ENCODE data around the gene CMTM8.

CMTM8 gene

GRCh38 chr3:32293903-32294302 lies 55.4 kb downstream of the CMTM8 start:
- no peak for TF ChIP-seq CTCF (IDR thresholded peaks at IDR 0.05; ENCODE audit: insufficient read depth, low read depth, low read length, missing control alignments)
- no peak overlapping the region for H3K4me3 ChIP-seq (ENCODE audit: low read depth, low read length)
- no peak for DNase-seq (ENCODE audit: low read depth)

GRCh38 chr3:32296251-32297204 lies 58.0 kb downstream of the CMTM8 start:
- TF ChIP-seq CTCF (IDR thresholded peaks at IDR 0.05; ENCODE audit: insufficient read depth, low read depth, low read length, missing control alignments) = peak; percentile 87
- DNase-seq (ENCODE audit: low read depth) = peak; percentile 63
- no peak overlapping the region for H3K4me3 ChIP-seq (ENCODE audit: low read depth, low read length)

- no peak for TF ChIP-seq CTCF (IDR thresholded peaks at IDR 0.05; ENCODE audit: insufficient read depth, low read depth, low read length, missing control alignments)
- H3K4me3 ChIP-seq (ENCODE audit: low read depth, low read length) = no peak overlapping the region
- no peak for DNase-seq (ENCODE audit: low read depth)
Observed at GRCh38 chr3:32297366-32297765, 58.9 kb downstream of the CMTM8 start.

- no peak for TF ChIP-seq CTCF (IDR thresholded peaks at IDR 0.05; ENCODE audit: insufficient read depth, low read depth, low read length, missing control alignments)
- no peak for DNase-seq (ENCODE audit: low read depth)
- no peak overlapping the region for H3K4me3 ChIP-seq (ENCODE audit: low read depth, low read length)
Observed at GRCh38 chr3:32301426-32301825, 62.9 kb downstream of the CMTM8 start.

GRCh38 chr3:32302601-32303398 lies 64.3 kb downstream of the CMTM8 start:
- H3K4me3 ChIP-seq (ENCODE audit: low read depth, low read length) = no peak overlapping the region
- no peak for TF ChIP-seq CTCF (IDR thresholded peaks at IDR 0.05; ENCODE audit: insufficient read depth, low read depth, low read length, missing control alignments)
- DNase-seq (ENCODE audit: low read depth) = no peak

- TF ChIP-seq CTCF (IDR thresholded peaks at IDR 0.05; ENCODE audit: insufficient read depth, low read depth, low read length, missing control alignments) = no peak
- no peak for DNase-seq (ENCODE audit: low read depth)
- no peak overlapping the region for H3K4me3 ChIP-seq (ENCODE audit: low read depth, low read length)
Observed at GRCh38 chr3:32303399-32303747, 64.9 kb downstream of the CMTM8 start.

Measured in GM12865 (cell line).